Cardiac fibroblast (primary cell): ENCODE data around the gene MOGAT3.

Experiments
- DNase-seq, 2 donors: peaks; one replicate each; pipeline versions ENCODE4 v3.0.0 to v3.0.0-alpha.2; 2010; ENCODE audit warnings: low read depth in 2 of 2
- H3K4me3 ChIP-seq, 2 donors: replicated peaks in 1 of 2; 1 replicate in 1 of 2; 2 replicates in 1 of 2; pipeline ENCODE4 v1.5.1; 2011; ENCODE audit warnings: low read depth in 2 of 2, low read length in 2 of 2, mild to moderate bottlenecking in 2 of 2, moderate library complexity in 1 of 2
- CTCF ChIP-seq: IDR thresholded peaks from one replicate; pipeline ENCODE4 v1.5.1; 2011; ENCODE audit warnings: low read depth, mild to moderate bottlenecking, low read length, inconsistent platforms

MOGAT3 gene

DNA sequence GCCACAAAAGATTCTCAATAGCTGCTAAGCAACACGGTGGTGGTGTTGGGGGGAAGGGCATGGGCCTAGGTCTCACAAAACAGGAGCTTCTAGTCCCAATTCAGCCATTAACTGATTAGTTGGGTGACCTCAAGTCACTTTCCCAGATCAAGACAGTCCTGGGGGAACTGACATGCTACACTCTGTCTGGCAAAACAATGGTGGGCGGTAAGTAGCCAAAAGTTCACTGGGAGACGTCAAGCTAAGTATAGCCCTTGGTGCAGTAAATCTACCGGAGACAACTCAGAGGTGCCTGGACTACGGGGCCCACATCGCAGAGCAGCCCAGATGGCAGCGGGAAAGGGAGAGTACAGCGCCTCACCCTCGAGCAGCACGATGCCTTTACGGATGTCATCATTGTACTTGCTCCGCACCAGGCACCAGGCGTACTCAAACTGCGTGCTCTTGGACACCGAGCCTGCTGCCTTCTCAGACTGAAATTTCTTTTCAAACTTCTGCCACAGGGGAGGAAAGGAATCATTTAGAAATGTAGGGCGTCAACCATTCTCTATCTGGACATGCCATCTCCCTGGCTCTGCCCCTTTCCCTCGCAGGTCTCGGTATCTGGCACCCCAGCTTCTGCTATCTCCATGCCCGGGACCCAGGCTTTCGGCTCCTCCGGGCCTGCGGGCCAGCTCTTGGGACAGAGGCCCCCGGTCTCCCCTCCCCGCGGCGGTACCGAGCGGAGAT is 43.0 kb upstream of the MOGAT3 start:
- H3K4me3 ChIP-seq = peak overlapping the region; percentile 94 to 97
- no peak for TF ChIP-seq CTCF
- DNase-seq = peak; percentile 24 to 51

DNA sequence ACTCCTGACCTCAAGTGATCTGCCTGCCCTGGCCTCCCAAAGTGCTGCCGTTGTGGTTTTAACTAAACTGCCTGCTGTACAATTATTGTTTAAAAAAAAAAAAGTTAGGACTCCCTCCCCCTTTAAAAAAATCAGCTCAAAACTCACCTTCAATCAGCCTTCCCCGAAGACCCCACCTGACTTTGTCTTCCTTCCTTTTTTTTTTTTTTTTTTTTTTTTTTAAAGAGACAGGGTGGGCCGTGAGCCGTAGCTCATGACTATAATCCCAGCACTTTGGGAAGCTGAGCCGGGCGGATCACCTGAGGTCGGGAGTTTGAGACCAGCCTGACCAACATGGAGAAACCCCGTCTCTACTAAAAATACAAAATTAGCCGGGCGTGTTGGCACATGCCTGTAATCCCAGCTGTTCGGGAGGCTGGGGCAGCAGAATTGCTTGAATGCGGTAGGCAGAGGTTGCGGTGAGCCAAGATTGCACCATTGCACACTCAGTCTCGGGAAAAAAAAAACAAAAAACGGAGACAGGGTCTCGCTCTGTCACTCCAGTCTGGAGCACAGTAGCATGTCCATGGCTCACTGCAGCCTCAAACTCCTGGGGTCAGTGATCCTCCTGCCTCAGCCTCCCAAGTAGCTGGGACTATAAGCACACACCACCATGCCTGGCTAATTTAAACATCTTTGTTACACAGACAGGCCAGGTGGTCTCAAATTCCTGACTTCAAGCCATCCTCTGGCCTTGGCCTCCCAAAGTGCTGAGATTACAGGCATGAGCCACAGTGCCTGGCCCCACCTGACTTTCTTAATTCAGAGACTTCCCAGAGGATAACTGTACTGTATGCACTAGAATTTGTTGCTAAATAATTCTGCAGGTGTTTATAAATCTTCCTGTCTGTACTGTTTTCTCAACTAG is 40.9 kb upstream of the MOGAT3 start:
- no peak for DNase-seq
- no peak overlapping the region for H3K4me3 ChIP-seq
- TF ChIP-seq CTCF = no peak

- H3K4me3 ChIP-seq = no peak overlapping the region
- DNase-seq = peak in 1 of 2 donors; percentile 22
- no peak for TF ChIP-seq CTCF
Observed at GRCh38 chr7:101241015-101241363, 40.2 kb upstream of the MOGAT3 start.

GRCh38 chr7:101240226-101241014 is 39.6 kb upstream of the MOGAT3 start:
- no peak overlapping the region for H3K4me3 ChIP-seq
- TF ChIP-seq CTCF = no peak
- DNase-seq = no peak

DNA sequence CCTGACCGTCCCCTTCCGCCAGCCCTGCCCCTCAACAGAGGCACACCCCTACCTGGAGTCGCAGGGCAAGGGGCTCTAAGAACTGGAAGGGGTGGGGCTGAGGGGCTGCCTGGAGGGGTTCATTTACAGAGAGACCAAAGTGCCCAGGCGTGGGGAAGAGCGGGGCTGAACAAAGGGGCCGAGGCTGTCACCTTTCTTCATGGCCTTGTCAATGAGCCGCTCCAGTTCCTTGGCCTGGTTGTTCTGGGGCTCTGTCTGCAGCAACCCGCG is 39.0 kb upstream of the MOGAT3 start:
- TF ChIP-seq CTCF = no peak
- no peak for DNase-seq
- no peak overlapping the region for H3K4me3 ChIP-seq

- TF ChIP-seq CTCF = no peak
- H3K4me3 ChIP-seq = no peak overlapping the region
- no peak for DNase-seq
Observed at GRCh38 chr7:101239191-101239950, 38.5 kb upstream of the MOGAT3 start.
